Measurements from ENCODE around the gene GORAB.

Gene GORAB

DNA sequence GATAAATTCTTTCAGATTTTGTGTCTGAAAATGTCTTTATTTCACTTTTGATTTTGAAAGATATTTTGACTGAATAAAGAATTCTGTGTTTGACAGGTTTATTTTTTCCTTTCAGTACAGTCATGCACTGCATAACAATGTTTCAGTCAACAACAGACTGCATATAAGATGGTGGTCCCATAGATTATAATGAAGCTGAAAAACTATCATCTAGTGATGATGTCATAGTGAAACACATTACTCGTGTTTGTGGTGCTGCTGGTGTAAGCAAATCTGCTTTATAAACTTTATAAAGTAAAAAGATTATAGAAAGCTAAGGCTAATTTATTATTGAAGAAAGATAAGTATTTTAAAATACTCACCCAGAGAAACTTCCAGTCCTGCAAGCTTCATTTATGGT, 66.7 kb downstream of the GORAB start:
- DNase-seq (ENCODE audit: low read depth): no peak
- H3K4me3 ChIP-seq (ENCODE audit: low read length): no peak overlapping the region
- TF ChIP-seq, protein P1, sequence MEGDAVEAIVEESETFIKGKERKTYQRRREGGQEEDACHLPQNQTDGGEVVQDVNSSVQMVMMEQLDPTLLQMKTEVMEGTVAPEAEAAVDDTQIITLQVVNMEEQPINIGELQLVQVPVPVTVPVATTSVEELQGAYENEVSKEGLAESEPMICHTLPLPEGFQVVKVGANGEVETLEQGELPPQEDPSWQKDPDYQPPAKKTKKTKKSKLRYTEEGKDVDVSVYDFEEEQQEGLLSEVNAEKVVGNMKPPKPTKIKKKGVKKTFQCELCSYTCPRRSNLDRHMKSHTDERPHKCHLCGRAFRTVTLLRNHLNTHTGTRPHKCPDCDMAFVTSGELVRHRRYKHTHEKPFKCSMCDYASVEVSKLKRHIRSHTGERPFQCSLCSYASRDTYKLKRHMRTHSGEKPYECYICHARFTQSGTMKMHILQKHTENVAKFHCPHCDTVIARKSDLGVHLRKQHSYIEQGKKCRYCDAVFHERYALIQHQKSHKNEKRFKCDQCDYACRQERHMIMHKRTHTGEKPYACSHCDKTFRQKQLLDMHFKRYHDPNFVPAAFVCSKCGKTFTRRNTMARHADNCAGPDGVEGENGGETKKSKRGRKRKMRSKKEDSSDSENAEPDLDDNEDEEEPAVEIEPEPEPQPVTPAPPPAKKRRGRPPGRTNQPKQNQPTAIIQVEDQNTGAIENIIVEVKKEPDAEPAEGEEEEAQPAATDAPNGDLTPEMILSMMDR (conservative IDR thresholded peaks at IDR 0.05; ENCODE audit: low read length): no peak

GRCh38 chr1:170599033-170599432, 67.1 kb downstream of the GORAB start:
- DNase-seq (ENCODE audit: low read depth): no peak
- TF ChIP-seq, protein P1 (conservative IDR thresholded peaks at IDR 0.05; ENCODE audit: low read length): no peak
- no peak overlapping the region for H3K4me3 ChIP-seq (ENCODE audit: low read length)

GRCh38 chr1:170601866-170602265, 69.9 kb downstream of the GORAB start:
- TF ChIP-seq, protein P1 (conservative IDR thresholded peaks at IDR 0.05; ENCODE audit: low read length): no peak
- DNase-seq (ENCODE audit: low read depth): no peak

More at GRCh38 chr1:170601866-170602265, 69.9 kb downstream of the GORAB start:
- H3K4me3 ChIP-seq (ENCODE audit: low read length): no peak overlapping the region
